NCI-H146 treated with DMSO at 0.1 percent for 48 hours (cell line): ENCODE measurements around the gene POLR3A.
A peak's percentile ranks its signal among the peaks of the same experiment; 100 is the strongest.

Experiments
- DNase-seq: peaks from one replicate; lab custom pipeline; 2025; ENCODE audit not compliant: unreplicated experiment; lab: John Stamatoyannopoulos, UW

Gene POLR3A

DNA sequence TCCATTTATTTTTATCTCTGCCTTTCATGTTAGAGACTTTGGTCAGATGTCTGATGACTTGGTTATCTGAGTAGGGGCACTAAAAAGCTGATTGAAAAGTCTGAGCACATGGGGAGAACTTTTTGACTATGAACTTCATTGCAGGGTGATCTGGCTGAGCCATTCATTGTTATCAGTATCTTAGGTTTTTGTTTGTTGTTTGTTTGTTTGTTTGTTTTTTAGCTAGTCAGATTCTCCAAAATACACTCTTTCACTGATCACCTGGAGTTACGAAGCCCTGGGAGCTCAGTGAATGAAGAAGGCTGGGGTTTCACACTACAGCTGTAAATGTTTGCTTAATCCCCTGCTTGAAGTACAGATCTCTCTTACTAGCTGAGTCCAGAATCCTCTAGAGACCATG, 74.2 kb downstream of the POLR3A start:
- DNase-seq, result no peak

DNA sequence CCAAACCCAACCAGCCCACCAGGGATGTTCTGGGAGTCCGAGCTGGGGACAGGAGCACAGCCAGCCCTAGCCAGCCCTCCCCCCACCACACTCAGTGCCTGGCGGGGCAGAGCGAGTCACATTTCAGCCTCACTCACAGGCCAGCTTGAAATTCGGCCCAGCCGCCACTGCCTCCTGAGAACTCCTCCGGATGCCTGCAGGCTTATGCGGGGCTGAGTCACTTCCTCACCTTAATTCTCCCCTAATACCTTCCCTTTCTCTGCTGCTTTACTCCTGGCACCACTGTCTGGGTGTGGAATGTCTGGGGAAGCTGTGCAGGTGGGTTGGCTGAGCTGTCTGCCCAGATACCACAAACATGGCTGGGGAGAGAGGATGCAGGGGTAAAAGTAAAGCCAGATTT, 80.1 kb downstream of the POLR3A start:
- no peak for DNase-seq

DNA sequence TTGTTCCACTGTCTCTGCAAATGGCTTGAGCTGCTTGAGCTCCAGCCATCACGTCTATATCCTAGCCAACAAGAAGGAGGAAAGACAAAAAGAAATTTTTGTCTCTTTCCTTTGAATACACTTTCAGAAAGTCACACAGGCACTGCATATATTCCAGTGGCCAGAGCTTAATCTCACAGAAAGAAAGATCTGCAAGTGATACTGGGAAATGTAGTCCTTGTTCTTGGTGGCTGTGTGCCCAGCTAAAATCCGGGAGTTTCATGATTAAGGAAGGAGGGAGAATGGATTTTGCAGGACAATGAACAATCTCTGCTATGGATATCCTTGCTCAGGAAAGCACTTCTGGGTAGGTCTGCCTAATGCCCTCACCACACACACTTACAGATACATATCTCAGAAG, 83.2 kb downstream of the POLR3A start:
- no peak for DNase-seq

DNA sequence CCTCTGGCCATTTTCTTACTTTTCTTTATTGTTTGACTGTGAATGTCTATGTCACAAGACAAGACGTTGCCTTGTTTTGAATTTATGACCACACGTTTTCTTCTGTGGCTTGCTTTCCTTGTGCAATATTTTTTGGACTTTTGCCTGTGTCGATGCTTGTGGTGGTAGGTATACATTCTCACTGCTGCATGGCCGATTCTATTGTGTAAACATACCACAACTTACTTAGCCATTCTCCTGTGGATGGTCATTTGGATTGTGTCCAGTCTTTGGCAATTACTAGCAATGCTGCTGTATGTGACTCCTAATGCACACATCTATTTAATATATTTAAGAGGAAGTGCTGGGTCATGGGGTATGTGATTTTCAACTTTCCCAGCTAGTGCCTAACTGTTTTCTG, 84.8 kb downstream of the POLR3A start:
- DNase-seq, result no peak

DNA sequence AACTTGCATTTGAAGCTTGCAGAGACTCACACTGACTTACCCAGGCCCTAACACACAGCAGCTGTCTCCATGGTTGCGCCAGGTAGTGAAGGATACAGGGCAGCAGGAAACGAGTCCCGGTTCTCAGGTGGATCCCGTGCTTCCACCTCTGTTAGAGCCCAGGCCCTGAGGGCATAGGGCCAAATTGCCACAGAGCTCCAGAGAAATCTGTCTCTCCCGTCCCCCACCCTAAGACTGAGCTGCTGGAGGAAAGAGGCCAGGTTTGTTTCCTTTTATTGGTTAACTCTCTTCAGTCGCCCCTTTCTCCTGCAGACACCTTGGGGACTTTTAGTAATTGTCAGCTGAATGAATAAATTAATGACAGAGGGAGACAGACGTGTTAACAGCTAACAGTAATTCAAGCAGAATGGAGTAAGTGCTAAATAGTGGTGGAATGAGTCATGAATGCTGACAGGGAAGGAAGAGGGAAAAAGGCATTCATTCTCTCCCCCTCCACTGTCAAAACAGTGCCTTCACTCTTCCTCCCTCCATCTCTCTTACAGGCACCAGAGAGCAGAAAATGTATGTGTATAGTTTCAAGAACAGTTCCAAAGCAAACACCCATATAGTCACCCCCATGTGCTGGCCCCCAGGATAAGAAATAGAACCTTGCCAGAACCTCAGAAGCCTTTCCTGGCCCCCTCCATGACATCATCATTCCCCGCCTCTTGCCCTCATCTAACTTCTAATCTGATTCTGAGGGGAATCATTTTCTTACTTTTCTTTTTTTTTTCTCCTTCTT, 86.0 kb downstream of the POLR3A start:
- DNase-seq, result peak; percentile 42

DNA sequence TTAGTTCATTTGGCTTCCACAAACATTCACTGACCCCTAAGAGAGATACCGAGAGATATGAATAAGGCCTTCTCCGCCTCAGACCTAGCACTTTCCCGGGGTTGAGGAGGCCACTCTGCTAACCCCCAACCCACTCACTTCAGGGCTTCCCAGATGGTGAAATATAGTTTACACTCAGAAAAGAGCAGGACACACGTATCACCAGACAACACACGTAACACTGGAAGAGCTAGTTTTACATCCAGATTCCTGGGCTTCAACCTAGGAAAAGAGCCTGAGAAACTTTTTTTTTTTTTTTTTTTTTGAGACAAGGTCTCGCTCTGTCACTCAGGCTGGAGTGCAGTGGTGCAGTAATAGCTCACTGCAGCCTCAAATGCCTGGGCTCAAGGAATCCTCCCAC, 87.5 kb downstream of the POLR3A start:
- DNase-seq, result no peak

DNA sequence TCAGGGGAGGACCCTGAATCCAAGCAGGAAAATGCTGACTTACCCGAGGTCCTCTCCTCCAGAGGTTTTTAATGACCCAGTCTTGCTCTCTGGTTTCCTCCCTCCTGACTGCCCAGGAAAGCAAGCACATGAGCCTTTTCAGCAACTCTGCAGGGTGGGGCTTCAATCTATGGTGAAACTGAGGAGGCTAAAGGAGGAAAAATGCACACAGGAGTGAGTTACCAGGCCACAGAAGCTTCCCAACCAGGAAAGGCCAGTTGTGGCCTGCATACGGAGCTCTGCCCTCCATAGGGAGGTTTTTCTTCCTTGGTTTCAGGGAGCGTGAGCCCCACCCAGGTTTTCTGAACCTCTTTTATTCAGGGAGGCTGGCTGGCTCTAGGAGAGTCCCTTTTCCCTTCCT, 88.7 kb downstream of the POLR3A start:
- no peak for DNase-seq

DNA sequence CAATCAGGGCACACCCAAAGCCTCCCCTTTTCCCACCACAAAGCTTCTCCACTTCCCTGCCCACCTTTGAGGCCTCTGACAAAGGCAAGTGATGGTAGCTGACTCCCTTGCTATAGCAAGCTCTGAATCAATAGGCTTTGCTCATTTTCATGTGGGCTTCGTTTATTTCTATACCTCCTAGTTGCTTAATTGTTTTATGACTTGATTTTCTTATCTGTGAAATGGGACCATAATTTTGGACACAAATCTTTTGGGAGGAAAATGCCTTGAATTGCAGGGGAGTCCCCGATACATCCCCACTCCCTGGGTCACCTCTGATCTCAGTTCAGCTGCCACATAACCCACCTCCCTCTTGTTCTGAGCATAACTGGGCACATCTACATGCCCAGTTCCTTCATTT, 89.1 kb downstream of the POLR3A start:
- DNase-seq, result no peak

DNA sequence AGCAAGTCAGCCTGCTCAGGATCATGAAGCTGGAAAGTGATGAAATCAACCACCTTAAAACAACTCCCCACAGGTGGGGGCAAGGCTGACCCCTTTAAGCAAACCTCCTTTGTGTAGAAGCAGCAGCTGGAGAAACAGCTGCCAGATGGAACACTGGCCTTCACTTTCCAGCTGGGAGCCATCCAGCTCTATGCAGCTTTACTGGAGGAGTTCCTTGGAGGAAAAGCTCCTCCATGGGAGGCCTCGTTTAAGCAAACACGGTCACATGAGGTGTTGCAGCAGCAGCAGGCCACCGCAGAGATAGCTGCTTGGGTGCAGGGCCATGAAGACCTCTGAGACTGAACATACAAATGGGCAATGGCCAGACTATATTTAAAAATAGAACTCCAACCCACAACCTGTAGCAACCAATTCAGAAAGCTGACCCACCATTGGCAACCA, 89.7 kb downstream of the POLR3A start:
- peak; percentile 24 for DNase-seq

DNA sequence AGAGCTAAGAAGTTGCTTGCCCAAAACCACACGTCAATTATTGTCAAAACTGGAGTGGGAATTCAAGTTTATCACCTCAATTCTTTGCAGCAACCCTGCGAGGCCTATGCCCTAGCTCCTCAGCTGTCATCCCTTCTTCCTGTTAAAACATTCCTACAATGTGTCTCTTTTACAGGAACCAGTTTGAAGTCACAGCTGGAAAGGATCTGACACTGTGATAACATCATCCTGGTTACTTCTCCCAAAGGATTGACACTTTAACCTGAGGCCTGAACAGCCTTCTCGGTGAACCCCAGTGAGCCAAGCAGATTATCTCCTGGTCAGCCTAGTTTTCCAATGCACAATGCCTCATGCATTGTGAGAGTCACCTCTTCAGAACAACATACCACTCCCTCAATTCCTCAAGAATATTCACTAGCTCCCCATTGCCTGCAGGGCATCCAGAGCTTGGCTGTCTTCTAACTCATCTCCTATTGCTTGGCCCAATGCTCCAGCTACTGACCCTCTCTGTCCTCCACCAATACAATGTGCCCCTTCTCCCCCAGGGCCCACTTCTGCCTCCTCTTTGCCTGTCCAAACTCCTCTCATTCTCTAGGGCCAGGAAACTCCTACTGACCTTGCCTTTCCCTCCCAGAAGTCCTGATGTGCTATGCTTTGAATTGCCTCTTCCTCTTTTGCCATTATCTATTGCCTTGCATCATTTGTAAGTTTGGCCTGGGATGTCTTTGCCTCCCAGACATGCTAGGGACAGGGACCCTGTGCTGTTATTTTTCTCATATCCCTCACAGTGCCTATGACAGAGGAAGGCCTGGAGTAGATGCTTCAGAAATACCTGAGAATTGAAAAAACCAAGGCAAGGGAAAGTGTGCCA, 92.4 kb downstream of the POLR3A start:
- no peak for DNase-seq

DNA sequence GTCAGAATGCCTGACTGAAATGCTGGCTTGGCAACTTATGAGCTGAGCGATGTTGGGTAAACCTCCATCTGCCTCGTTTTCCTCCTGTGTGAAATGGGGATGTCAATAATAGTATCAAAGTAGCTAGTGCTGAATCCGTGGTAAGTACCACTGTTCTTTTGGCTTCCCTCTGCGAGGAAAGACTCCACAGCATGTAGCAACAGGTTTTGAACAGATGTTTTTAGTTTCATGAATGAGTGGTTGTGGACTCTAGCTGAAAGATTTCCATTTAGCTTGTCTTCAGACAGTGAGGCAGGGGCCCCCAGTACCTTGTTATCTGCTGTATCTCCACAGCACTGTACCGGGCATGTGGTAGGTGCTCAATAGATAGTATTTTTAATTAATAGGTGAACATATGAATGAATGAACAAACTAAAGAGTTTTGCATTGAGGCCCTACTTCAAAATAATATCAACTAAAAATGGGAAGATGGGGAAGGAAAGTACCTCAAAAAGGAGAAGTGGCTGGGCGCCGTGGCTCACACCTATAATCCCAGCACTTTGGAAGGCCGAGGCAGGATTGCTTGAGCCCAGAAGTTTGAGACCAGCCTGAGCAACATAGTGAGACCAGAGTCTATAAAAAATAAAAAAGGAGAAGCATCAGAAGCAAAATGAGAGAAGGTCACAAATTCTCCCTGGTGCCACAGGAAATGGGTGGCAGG, 97.1 kb downstream of the POLR3A start:
- no peak for DNase-seq

DNA sequence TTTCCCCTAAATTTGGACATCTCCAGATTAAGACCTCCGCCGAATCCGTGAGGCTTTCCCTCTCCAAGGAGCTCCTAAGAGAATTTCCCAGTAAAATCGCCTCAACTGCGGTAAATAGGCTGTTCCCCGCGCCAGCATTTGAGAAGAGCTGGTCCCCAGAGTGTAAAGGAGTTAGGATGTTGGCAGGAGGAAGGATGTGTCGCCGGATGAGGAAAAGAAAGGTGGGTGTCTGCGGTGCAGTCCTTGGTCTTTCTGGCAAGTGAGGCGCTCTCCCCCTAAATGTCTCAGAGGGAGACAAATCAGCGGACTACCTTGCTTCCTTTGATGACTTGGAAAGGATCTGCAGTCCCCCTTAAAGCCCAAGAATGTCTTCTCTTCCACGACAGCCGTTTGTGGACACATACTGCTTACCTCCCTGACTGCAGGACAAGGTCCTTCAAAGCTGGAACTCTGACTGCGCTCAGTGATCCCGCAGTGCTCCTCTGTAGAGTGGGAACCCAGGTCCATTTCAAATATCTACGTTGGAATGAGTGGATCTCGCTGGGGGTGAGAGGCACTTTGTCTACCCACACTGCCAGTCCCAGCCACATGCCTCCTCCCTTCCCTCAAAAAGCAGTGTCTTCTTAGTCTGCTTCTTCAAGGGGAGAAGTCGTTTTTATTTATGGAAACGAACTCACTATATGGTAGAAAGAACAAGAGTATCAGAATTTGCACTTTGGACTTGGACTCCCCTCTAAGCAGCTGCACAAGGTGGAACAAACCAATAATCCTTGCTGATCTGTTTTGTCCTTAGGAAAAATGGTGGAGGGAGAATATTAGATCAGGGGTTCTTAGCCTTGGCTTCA, 101.7 kb downstream of the POLR3A start:
- no peak for DNase-seq

DNA sequence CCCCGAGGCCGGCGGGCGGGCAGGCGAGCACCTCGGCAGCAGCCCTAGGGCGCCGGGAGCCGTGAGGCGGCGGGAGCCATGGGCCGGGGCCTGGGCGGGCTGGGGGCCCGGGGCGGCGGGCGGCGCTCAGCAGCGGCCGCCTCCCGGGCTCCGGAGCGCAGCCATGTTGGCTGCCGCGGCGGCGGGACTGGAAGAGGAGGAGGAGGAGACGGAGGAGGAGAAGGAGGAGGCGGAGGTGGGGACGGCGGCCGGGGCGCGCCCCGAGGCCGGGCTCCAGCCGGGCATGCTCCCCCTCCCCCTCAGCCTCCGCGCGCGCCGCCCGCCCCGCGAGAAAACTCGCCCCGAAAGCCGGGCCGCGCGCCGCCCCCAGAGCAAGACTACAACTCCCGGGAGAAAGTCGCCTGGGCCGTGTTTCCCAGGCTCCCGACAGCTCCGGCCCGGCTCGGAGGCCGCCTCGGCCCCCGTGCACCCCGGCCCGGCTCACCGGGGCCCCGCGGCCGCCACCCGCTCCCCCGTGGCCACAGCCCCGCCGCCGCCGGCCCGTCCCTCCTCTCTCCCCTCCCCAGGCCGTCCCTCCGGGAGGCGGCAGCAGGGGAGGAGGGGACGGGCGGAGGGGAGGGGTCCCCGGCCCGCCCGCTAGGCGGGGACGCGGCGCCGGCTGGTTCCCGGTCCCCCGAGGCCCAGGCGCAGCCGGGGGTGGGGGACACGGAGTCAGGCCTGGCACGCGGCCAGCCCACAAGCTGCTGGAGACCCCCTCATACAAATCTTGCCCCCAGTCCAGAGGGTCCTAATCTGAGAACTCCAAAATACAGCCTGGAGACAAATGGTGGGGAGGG, 102.5 kb downstream of the POLR3A start, which contains the start of gene DLG5:
DLG5 (minus strand) TSS at position 190 of the 836 bp plus-strand sequence. CDS start 235 bp downstream, outside the sequence.
- peak; percentile 11 for DNase-seq

DNA sequence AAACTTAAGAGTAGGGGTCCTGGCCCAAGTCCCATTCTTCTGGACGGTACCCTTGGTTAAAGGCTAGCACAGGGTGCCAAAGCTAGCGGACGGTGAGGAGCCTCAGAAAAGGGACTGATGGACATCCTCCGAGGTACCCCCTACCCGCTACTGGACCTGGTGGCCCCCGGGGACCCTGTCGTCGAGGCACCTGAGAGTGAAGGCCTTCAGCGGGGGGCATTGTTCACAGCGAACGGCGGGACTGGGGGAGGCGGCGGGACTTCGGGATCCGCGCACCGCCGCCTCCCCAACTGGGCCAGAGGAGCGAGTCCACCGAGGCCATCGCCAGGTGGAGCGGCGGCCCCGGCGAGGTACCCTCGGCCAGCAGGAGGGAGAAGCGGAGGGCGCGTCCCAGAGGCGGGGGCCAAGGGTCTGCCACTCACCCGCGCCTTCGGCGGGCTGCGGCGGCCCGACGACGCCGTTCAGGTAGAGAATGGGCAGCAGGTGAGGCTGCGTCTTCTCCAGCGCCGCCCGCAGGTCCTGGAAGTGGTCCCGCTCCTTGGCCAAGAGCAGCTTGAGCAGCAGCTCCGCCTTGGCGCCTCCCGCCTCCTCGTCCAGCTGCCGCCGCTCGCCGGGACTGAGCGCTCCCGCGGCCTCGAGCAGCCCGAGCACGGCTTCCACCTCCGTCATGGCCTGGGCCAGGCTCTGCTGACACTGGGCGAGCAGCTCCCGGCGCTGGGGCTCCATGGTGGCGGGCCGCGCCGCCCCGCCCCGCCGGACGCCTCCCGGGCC, 103.3 kb downstream of the POLR3A start:
- peak; percentile 18 for DNase-seq

DNA sequence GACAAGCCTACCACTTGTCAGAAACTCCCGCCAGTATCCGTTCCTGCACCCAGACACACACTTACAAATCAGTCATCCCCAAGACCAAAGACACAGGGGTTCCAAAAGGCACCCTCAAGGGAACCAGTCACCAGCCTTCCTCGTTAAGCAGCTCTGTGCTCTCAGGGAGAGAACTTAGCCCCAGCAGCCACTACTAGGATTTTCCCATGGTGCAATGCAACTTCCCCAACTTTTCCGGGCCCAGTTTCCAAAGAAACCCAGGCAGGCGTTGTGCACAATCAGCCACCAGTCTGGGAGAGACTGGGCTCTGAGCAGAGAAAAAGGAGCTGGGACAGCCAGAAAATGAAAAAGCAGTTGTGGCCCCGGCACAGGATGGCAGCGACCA, 103.9 kb downstream of the POLR3A start:
- DNase-seq, result no peak

DNA sequence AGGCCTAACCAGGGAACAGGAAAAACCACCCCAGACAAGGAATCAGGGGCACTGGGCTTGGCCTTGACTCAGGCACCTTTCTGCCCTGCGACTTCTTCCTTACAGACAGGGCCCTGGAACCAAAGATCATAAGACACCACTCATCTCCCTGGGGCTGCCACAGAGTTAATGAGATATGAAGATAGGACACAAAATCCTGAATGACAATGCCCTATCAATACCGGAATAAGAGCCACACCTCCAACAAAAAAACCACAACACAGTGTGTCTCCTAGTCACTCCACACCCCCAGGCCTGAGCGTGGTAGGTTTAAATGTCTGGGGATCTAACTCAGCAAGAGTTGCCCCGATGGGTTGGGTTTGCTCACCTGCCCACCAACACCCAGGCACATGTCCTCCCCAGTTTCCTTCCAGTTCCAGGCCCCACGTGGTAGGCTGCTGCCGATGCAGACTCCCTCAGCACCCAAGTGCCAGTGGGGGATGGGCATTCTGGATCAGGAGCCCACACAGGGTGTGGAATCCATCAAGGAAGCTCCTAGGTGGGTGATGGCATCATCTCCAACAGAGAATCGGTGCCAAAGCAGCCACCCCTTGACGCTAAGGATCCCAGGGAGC, 106.6 kb downstream of the POLR3A start:
- no peak for DNase-seq

DNA sequence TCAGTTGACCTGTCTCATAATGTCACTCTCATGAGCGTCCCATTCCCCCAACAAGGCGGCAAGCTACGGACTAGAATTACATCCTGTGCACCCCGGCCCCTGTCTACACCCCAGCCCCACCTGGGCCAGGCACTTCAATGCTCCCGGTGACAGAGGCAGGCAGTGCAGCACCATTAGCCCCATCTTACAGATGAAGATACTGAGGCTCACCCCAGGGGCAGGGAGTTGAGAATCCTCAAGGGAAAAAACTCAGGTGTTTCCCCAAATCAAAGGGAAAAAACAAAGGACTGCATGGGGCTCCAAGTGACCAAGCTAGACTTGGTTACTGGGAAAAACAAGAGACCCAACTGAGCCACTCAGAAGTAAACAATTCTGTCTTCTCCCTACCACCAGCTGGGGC, 107.3 kb downstream of the POLR3A start:
- no peak for DNase-seq

DNA sequence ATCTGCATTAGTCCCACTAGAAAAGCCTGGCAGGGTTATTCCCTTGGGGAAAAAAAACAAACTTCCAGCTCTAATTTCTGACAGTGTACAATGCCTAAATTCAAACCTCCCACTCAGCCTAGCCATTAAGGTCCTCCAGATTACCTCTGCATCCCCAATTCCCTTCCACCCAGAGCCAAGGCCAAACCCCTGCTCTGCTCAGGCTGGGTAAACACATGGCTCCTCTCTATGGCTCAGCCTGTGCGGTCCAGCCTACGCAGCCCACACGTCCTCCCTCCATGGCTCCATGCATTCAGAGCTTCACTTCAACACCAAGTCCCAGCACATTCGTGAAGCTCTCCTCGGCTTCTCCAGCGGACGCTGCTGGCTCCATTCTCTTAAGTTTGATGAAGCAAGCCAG, 107.9 kb downstream of the POLR3A start:
- DNase-seq, result no peak

DNA sequence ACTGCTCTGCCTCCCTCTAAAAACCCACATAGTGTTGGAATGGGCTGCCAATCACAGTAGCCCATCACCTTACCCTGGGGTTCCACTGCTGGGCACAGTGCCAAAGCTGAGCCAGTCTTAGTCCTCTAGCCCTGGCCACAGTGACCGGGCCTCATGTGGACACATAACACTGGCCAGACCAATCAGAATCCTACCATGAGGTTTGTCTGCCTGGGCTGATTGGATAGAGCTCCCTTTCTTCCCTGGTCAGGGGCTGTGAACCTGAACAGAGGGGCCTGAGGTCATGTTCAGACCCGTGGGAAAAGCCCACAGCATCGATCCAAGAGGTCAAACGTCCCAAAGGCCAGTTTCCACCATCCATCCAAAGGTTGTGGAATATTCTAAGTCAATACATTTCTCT, 108.8 kb downstream of the POLR3A start:
- no peak for DNase-seq
